Spleen (tissue), 11 donors: ENCODE results near the gene ASPDH. TPM values are rescaled to one million over a fixed set of nuclear protein-coding genes. Genes with fewer than 3 reads are reported as not detected.

Source experiments
- DNase-seq: peaks from one replicate; pipeline ENCODE4 v3.0.0-alpha.2; 2020
- H3K27ac ChIP-seq, 8 donors: fragments of 200-600 bp; sonication (generic) in 7 of 8; 1 replicate in 4 of 8; 2 replicates in 4 of 8; pipeline versions ENCODE4 v1.5.0 to v1.8.0; 2016 to 2021; ENCODE audit warnings: inconsistent platforms in 4 of 8, mild to moderate bottlenecking in 4 of 8, moderate library complexity in 1 of 8
- H3K27me3 ChIP-seq, 7 donors: fragments of 200-600 bp; sonication (generic) in 6 of 7; replicated peaks in 1 of 7; 1 replicate in 4 of 7; 2 replicates in 3 of 7; pipeline versions ENCODE4 v1.5.0 to v1.8.0; 2016 to 2021; ENCODE audit warnings: inconsistent platforms in 3 of 7, mild to moderate bottlenecking in 1 of 7
- H3K36me3 ChIP-seq, 6 donors: fragments of 200-600 bp; sonication (generic) in 5 of 6; 1 replicate in 4 of 6; 2 replicates in 2 of 6; pipeline versions ENCODE4 v1.5.0 to v1.8.0; 2016 to 2021; ENCODE audit warnings: inconsistent platforms in 2 of 6
- H3K4me1 ChIP-seq, 6 donors: fragments of 200-600 bp; sonication (generic) in 5 of 6; 1 replicate in 3 of 6; 2 replicates in 3 of 6; pipeline versions ENCODE4 v1.5.0 to v1.8.0; 2016 to 2021; ENCODE audit warnings: inconsistent platforms in 3 of 6
- H3K4me3 ChIP-seq, 8 donors: fragments of 200-600 bp; sonication (generic) in 7 of 8; 1 replicate in 4 of 8; 2 replicates in 4 of 8; pipeline versions ENCODE4 v1.5.0 to v1.8.0; 2016 to 2021; ENCODE audit warnings: inconsistent platforms in 4 of 8, mild to moderate bottlenecking in 4 of 8, moderate library complexity in 2 of 8
- H3K9me3 ChIP-seq, 8 donors: fragments of 200-600 bp; sonication (generic) in 7 of 8; 1 replicate in 4 of 8; 2 replicates in 4 of 8; pipeline versions ENCODE4 v1.5.0 to v1.8.0; 2016 to 2021; ENCODE audit warnings: inconsistent platforms in 4 of 8
- POLR2A ChIP-seq, 3 donors: fragments of 450-650 bp; IDR thresholded peaks; one replicate each; pipeline ENCODE4 v1.5.1; 2017; ENCODE audit warnings: antibody characterized with exemption in 3 of 3, mild to moderate bottlenecking in 1 of 3
- POLR2AphosphoS5 ChIP-seq, 3 donors: sonication (generic); formaldehyde crosslinking; IDR thresholded peaks; one replicate each; pipeline ENCODE4 v1.5.1; 2017; ENCODE audit warnings: antibody characterized with exemption in 3 of 3
- WGBS, 5 donors: extraction: QIAGEN DNeasy Blood & Tissue Kit in 3 of 5; methylation state at CpG; one replicate each; pipeline versions ENCODE4 v1.1.5 to v1.1.7; 2013 to 2018; 5-methylcytosine and 5-hydroxymethylcytosine counted together
- intact Hi-C: fragments of 100-400 bp; cut with DNase I; formaldehyde crosslinking; loops from one replicate; pipeline ENCODE4 v1.15.0; 2023; ENCODE audit warnings: low total_unique reads
- polyA plus RNA-seq, 3 donors: library from polyadenylated mRNA; stranded (reverse); fragments of 200-250 nt; gene quantifications; one replicate each; pipeline ENCODE4 v1.2.1, GENCODE V29; 2013
- total RNA-seq, 7 donors: library from RNA; depleted of rRNA in 3 of 7; stranded (reverse); fragments of >200 nt in 3 of 7; fragmentation: NEBNext Ultra II Directional in 4 of 7; extraction: Animal tissue kit (Norgen Biotek cat#: 25700) in 4 of 7; gene quantifications; one replicate each; pipeline versions ENCODE4 v1.1.0 to v1.2.1, GENCODE V29; 2016 to 2021
- TF ChIP-seq, protein P1 (sequence below), 11 experiments: fragments of 200-600 bp in 7 of 11; fragments of 450-650 bp in 4 of 11; sonication (generic) in 4 of 11; IDR thresholded peaks in 8 of 11; conservative IDR thresholded peaks in 3 of 11; 1 replicate in 7 of 11; 2 replicates in 4 of 11; pipeline versions ENCODE4 v1.4.0 to v1.8.0; 2016 to 2021; ENCODE audit warnings: antibody characterized with exemption in 11 of 11, inconsistent platforms in 4 of 11, mild to moderate bottlenecking in 1 of 11
- donor health status: healthy with polysubstance abuse.
- donor health status: DM: no; HTN: no; CAD: no; lungs with moderate emphysema.
- donor health status: DM: no; HTN: no; CAD: no.
- donor health status: Bipolar disorder and iron deficiency.
- donor health status: healthy.
- donor health status: DM: no; HTN: no; CAD: no.
- donor health status: DM: yes; HTN: yes; CAD: no.

Gene ASPDH
- total and polyA plus RNA-seq, 10 donors: not detected

DNA sequence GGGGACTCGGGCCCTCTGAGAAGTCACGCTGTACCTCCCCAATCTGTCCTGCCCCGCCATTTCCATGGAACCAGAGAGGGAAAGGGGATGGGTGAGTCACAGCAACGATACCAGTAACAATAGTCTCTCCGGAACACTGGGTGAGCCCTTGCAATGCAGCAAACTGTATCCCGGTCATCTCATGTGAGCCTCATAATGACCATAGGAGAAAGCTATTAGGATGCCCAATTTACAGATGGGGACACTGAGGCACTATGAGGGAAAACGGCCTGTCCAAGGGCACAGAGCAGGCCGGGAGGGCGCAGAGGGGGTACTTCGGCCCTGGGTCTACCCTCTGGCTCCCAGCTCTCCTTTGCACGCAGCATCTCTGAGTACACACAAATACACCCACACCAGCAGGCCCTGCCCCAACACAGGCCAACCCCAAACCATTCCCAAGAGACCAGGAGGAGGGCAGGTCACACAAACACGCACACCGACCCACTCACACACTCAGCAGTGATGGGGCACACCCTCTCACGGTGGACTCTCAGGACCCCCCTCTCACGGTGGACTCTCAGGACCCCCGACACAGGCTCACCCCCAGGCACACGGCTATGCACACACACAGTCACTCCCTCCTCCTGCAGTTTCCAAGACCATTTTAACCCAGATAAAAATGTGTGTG lies 36.3 kb upstream of the ASPDH start:
- intact Hi-C loops: no loop called here
- no peaks in the 10 kb centered on the region for H3K9me3 ChIP-seq
- H3K36me3 ChIP-seq: no peaks in the 10 kb centered on the region
- H3K4me1 ChIP-seq: no peaks in the 10 kb centered on the region
- TF ChIP-seq POLR2AphosphoS5 (IDR thresholded peaks at IDR 0.05) (no peak), POLR2A (IDR thresholded peaks at IDR 0.05) (no peak)
- TF ChIP-seq, protein P1, sequence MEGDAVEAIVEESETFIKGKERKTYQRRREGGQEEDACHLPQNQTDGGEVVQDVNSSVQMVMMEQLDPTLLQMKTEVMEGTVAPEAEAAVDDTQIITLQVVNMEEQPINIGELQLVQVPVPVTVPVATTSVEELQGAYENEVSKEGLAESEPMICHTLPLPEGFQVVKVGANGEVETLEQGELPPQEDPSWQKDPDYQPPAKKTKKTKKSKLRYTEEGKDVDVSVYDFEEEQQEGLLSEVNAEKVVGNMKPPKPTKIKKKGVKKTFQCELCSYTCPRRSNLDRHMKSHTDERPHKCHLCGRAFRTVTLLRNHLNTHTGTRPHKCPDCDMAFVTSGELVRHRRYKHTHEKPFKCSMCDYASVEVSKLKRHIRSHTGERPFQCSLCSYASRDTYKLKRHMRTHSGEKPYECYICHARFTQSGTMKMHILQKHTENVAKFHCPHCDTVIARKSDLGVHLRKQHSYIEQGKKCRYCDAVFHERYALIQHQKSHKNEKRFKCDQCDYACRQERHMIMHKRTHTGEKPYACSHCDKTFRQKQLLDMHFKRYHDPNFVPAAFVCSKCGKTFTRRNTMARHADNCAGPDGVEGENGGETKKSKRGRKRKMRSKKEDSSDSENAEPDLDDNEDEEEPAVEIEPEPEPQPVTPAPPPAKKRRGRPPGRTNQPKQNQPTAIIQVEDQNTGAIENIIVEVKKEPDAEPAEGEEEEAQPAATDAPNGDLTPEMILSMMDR (IDR thresholded peaks at IDR 0.05 in 8 of 11, conservative IDR thresholded peaks at IDR 0.05 in 3 of 11): no peak
- H3K27me3 ChIP-seq: peaks cover 0 to 78% (median 19%) of the 10 kb centered on the region in 7 donors
- 77 to 88% (median 81%) methylated on average over 16 to 17 of the region's 17 CpGs for WGBS, 5 donors
- H3K27ac ChIP-seq: no peak overlapping the region
- no peak overlapping the region for H3K4me3 ChIP-seq
- DNase-seq: no peak

GRCh38 chr19:50549059-50549926 lies 35.6 kb upstream of the ASPDH start:
- Histone ChIP-seq H3K27me3 (peaks cover 0 to 70% (median 19%) of the 10 kb centered on the region in 7 donors), H3K4me1 (no peaks in the 10 kb centered on the region), H3K9me3 (no peaks in the 10 kb centered on the region), H3K27ac (no peak overlapping the region), H3K4me3 (no peak overlapping the region), H3K36me3 (no peaks in the 10 kb centered on the region)
- intact Hi-C loops: no loop called here
- no peak for TF ChIP-seq POLR2AphosphoS5 (IDR thresholded peaks at IDR 0.05)
- TF ChIP-seq, protein P1 (IDR thresholded peaks at IDR 0.05 in 8 of 11, conservative IDR thresholded peaks at IDR 0.05 in 3 of 11): no peak
- DNase-seq: no peak
- WGBS, 5 donors: 78 to 85% (median 81%) methylated on average over 17 to 22 of the region's 22 CpGs

DNA sequence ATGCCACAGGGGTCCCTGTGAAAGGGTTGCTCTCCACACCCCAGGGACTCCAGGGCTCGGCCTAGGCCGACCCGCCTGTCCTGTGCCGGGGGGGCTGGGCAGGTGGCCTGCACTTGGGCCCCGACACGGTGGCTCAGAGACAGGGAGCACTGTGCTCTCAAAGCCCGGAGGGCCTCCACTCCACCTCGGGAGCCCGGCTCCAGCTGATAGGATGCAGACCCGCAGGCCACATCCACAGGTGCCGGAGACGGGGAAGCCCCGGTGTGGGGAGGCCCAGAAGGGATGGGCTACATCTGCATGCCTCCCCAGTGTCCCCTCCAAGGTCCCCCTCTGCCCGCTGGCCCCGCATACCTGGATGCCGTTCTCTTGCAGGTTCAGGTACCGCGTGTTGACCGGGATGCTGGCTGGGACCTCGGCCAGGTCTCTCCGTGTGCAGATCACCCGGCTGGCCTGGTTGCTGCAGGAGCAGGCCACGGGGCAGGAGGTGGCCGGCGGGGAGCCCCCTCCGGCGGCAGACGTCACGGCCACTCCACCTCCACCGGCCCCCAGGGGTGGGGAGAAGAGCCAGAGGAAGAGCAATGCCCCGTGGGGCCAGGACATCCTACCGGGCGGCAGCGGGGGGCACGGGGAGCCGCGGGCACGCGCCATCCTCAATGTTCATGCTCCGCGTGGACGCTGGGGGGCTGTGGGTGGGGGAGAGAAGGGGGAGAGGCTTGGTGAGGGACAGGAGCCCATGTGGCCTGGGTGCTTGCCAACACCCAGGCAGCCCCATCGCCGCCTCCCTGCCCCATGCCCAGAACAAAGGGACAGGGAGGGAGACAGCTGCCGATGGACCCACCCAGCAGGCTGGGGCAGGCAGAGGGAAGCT lies 34.7 kb upstream of the ASPDH start:
- Histone ChIP-seq H3K27me3 (peaks cover 0 to 62% (median 16%) of the 10 kb centered on the region in 7 donors), H3K9me3 (no peaks in the 10 kb centered on the region), H3K36me3 (no peaks in the 10 kb centered on the region), H3K4me1 (no peaks in the 10 kb centered on the region), H3K27ac (no peak overlapping the region), H3K4me3 (no peak overlapping the region)
- TF ChIP-seq, protein P1 (IDR thresholded peaks at IDR 0.05 in 8 of 11, conservative IDR thresholded peaks at IDR 0.05 in 3 of 11): no peak
- intact Hi-C loops: no loop called here
- WGBS, 5 donors: 72 to 89% (median 84%) methylated on average over 15 to 45 of the region's 45 CpGs
- no peak for DNase-seq
